Activated CD4-positive, alpha-beta T cell treated with anti-CD3 and anti-CD28 coated beads for 36 hours (primary cell): Measurements from ENCODE around the gene RPAIN. TPM values are rescaled to one million over a fixed set of nuclear protein-coding genes. Genes with fewer than 3 reads are reported as not detected.

Experiments
- ATAC-seq: fragments of 200-7000 bp; cut with Tn5 transposase; one replicate; pipeline ENCODE4 v1.10.0; 2021; ENCODE audit warnings: mild to moderate bottlenecking, moderate library complexity
- CTCF ChIA-PET: fragments of 350-600 bp; sonication (Branson Sonifier 250); formaldehyde crosslinking; loops from one replicate; lab custom pipeline; 2021; ENCODE audit warnings: antibody characterized with exemption; lab: Charles Lee
- POLR2A ChIA-PET: fragments of 350-600 bp; sonication (Branson Sonifier 250); formaldehyde crosslinking; loops from one replicate; lab custom pipeline; 2021; ENCODE audit warnings: antibody characterized with exemption, inconsistent platforms; lab: Charles Lee
- DNase-seq: peaks from one replicate; pipeline ENCODE4 v3.0.0-alpha.2; 2020
- H3K27ac Mint-ChIP-seq: one replicate; pipeline ENCODE4 v1.8.0; 2021; ENCODE audit warnings: mixed read lengths
- H3K27me3 Mint-ChIP-seq: one replicate; pipeline ENCODE4 v1.8.0; 2021; ENCODE audit warnings: mixed read lengths
- H3K36me3 Mint-ChIP-seq: one replicate; pipeline ENCODE4 v1.8.0; 2021; ENCODE audit warnings: low read depth, mixed read lengths
- H3K4me1 Mint-ChIP-seq: one replicate; pipeline ENCODE4 v1.8.0; 2021; ENCODE audit warnings: mixed read lengths
- H3K4me3 Mint-ChIP-seq: one replicate; pipeline ENCODE4 v1.8.0; 2021; ENCODE audit warnings: mild to moderate bottlenecking, moderate library complexity, mixed read lengths
- H3K9me3 Mint-ChIP-seq: one replicate; pipeline ENCODE4 v1.8.0; 2021; ENCODE audit warnings: low read depth, mixed read lengths
- intact Hi-C, 2 experiments: fragments of 100-400 bp; cut with DNase I in 1 of 2; cut with micrococcal nuclease in 1 of 2; formaldehyde crosslinking; loops; one replicate each; pipeline versions ENCODE4 v1.14.2 to v1.15.1; 2022 to 2024; cut with DNase I, micrococcal nuclease
- total RNA-seq, 2 experiments: library from RNA; stranded (reverse); gene quantifications; one replicate each; pipeline ENCODE4 v1.2.3, GENCODE V29; 2021

Gene RPAIN
- total RNA-seq, 2 experiments from 2014 or later: 44.9 to 57.3 TPM

- Mint-ChIP-seq H3K4me3 (no peak overlapping the region), H3K36me3 (peaks cover 62% of the 10 kb centered on the region), H3K4me1 (peaks cover 31% of the 10 kb centered on the region), H3K27me3 (no peaks in the 10 kb centered on the region), H3K27ac (no peak overlapping the region), H3K9me3 (no peaks in the 10 kb centered on the region)
- DNase-seq: no peak
- intact Hi-C loops: loop anchor here in 1 of 2 experiments (10.0 kb wide), 1 partner anchor 747 kb away; the partner anchor contains the start of genes CXCL16, MED11 and ZMYND15
- ATAC-seq: no peak
- CTCF ChIA-PET: no interaction called here
- POLR2A ChIA-PET: interaction anchor here (0.5 kb wide), 1 partner anchor 226 kb away, joined by 3 read pairs; no protein-coding TSS in a partner anchor
These were observed 61.5 kb downstream of the RPAIN start for GRCh38 chr17:5481451-5481850.

Other genes with a start within 250 kb of the RPAIN start
- 1 to 10 TPM; 8.0 to 8.4 TPM for gene ZNF594, start 228.3 kb upstream of the RPAIN start, total RNA-seq
- not detected for gene SCIMP, start 185.3 kb upstream of the RPAIN start, total RNA-seq
- gene RABEP1, start 137.9 kb upstream of the RPAIN start, total RNA-seq: 10 to 100 TPM; 60.4 to 66.2 TPM
- gene NUP88, start 520 bp upstream of the RPAIN start, total RNA-seq: 100 to 1,000 TPM; 135 to 199 TPM
- gene C1QBP, start 19.0 kb downstream of the RPAIN start, total RNA-seq: 100 to 1,000 TPM; 432 to 457 TPM
- 10 to 100 TPM; 27.2 to 34.8 TPM for gene DHX33, start 48.8 kb downstream of the RPAIN start, total RNA-seq
- gene DERL2, start 66.0 kb downstream of the RPAIN start, total RNA-seq: 10 to 100 TPM; 47.7 to 54.9 TPM
- 10 to 100 TPM; 29.4 to 34.4 TPM for gene MIS12, start 66.4 kb downstream of the RPAIN start, total RNA-seq
- gene NLRP1, start 164.3 kb downstream of the RPAIN start, total RNA-seq: 10 to 100 TPM; 31.2 to 34.0 TPM